HG02943 (cell line): Measurements from ENCODE around the gene CCNI2.

Source experiments
- ATAC-seq: cut with Tn5 transposase; IDR thresholded peaks from one replicate; pipeline ENCODE4 v1.9.1; 2021; ENCODE audit warnings: mild to moderate bottlenecking, low read depth, moderate library complexity; ENCODE audit not compliant: unreplicated experiment

The CCNI2 gene

DNA sequence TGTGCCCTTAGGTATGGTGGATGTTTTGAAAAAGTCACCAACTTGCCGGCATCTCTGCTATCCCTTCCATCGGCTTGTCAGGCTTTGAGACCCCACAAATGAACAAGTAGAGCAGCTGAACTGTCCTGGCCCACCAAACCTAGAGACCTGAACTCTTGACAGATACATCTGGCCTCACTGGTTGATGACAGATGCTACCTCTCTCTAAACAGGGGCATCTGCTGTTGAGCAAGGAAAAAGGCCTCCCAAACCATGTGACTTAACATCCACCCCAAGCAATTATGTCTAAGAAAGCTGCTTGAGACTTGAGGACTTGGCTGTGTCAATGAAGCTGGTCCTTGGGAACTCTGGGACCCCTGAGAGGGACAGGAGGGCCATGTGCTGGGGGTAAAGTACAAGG, 2.3 kb downstream of the CCNI2 start:
- ATAC-seq: no peak

- ATAC-seq: no peak
Observed at GRCh38 chr5:132750471-132751230, 3.4 kb downstream of the CCNI2 start.

GRCh38 chr5:132751444-132751843, 4.2 kb downstream of the CCNI2 start:
- no peak for ATAC-seq

GRCh38 chr5:132751971-132752580, 4.8 kb downstream of the CCNI2 start:
- no peak for ATAC-seq

DNA sequence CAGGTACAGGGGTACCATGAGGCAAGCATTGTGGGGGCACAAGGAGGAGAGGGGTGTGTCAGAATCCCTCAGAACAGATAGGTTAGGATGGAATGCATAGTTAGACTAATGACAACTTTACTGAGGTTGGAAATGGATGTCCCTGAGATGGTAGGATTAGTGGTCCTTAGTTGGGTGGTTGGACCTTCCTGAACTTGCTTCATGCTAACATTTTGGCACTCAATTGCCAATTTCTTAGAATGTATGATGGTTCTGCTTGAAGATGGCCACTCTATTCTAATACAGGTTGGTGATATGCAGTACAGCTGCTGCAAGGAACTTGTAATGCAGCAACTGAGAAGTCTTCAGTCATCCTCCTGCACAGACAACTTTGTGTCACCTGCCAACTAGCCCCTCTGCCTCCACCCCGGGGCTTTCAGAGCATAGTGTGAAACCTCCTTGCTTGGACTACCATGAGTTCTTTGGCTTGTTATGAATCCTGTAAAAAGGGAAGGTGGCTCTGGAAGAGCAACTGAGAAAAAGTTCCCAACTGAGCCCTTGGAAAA, 5.4 kb downstream of the CCNI2 start:
- no peak for ATAC-seq

- ATAC-seq: no peak
Observed at GRCh38 chr5:132753135-132753987, 6.1 kb downstream of the CCNI2 start.

DNA sequence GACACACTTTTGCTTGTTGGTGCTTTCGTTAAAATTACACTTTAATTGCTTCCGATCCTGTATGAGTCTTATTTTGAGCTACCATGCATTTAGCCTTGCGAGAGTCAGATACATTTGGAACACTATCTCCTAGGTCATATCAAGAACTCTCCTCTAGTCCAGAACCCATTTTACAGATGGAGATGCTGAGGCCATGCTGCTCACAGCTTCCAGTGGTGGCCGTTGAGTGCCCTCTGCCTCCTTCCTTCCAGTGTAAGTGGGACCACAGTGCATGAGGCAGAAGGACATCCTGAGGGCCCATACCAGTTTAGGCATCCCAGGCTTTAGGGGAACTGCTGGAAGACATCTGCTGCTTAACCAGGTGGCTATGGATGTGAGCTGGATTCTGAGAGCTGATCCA, 6.9 kb downstream of the CCNI2 start:
- no peak for ATAC-seq

DNA sequence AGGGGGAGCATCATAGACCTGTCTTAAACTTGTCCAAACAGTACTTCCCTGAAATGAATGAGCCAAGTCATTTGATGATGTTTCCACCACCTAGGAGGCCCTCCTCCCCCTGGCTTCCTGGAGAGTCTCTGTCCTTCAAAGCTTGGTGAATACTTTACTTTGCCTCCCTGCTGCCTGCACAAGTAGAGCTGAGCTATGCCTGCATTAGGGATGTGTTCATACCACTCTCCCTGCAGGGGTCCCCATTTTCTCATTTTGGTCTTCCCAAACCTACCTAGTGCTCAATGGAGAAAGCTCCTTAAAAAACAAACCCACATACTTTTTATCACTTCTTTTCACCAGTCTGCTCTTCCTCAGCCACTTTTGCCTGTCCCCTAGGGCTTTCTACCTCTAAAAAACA, 7.7 kb downstream of the CCNI2 start:
- ATAC-seq: no peak

- ATAC-seq: no peak
Observed at GRCh38 chr5:132756542-132756941, 9.3 kb downstream of the CCNI2 start.

DNA sequence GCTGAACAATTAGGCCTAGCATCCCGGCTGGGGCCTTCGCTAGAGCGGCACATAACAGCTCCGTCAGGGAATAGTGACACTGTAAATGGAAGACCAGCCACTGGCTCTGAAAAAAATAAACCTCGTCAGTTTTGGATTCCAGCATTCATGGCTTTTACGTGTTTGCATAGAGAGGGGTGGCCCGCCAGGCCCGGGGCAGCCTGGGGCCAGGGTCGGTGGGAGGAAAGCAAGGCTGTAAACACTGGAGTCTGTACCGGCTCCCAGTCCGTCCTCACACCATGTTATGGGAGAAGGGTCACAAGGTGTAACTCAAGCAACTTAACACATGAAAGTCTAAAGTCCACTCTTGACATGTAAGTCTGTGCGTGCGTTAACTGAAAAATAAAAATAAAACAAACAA, 11.2 kb downstream of the CCNI2 start:
- no peak for ATAC-seq

GRCh38 chr5:132759114-132760048, 12.2 kb downstream of the CCNI2 start:
- ATAC-seq: no peak

DNA sequence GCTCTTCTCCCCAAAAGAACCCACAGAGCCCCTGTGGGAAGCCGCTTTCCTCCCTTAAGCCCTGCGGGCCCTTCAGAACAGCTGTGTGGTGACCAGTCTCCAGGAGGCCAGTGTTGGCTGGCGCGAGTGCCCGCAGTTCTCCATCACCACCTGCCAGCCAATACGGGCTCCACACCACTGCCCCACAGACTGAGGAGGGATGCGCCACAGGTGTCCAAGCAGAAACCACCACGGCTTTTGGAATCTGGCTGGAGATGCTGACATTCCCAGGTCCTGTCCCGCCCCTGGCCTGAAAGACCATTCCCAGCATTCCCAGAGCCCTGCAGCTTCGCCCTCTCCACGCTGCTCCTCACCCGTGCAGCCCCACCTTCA, 12.8 kb downstream of the CCNI2 start:
- ATAC-seq: no peak

- no peak for ATAC-seq
Observed at GRCh38 chr5:132760601-132761317, 13.5 kb downstream of the CCNI2 start.

DNA sequence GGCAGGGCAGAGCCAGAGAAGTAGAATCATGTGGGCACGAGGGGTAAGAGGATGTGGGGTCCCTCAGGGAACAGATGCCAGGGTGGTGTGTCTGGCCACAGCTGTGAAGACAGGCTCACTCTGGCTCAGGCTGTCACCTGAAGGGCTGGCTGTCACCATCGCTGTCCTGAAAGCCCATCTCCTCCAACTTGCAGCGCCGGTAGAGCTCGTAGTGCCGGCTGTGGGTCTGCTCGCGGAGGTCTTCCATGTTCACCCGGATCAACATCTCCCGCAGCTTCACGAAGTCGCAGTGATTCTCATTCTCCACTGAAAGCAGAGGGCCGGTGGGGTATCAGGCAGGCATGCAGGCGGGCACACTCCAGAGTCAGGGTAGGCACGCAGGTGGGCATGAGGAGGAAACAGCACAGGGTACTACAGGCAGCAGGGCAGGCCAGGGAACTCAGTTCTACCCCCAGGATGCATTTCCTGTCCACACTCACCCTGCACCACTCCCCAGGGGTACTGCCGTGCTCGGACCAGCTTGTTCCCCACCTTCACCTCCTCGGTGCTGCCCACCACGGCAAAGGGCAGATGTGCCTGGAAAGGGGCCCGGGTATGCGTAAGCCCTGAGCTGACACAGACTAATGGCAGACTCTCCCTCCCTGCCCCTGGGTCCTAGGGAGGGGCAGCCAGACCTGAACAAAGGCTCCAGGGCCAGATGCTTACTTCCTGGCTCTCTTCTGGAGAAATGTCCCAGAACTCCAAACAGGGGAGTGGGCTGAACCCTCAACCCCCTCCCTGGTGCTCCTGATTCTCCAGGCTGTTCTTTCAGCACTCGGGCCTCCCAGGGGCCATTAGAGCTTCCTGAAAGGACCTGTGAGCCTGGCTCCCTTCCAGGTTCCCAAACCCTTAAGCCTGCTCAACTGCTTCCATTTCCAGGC, 14.4 kb downstream of the CCNI2 start:
- no peak for ATAC-seq

- ATAC-seq: no peak
Observed at GRCh38 chr5:132762246-132763000, 15.2 kb downstream of the CCNI2 start.

DNA sequence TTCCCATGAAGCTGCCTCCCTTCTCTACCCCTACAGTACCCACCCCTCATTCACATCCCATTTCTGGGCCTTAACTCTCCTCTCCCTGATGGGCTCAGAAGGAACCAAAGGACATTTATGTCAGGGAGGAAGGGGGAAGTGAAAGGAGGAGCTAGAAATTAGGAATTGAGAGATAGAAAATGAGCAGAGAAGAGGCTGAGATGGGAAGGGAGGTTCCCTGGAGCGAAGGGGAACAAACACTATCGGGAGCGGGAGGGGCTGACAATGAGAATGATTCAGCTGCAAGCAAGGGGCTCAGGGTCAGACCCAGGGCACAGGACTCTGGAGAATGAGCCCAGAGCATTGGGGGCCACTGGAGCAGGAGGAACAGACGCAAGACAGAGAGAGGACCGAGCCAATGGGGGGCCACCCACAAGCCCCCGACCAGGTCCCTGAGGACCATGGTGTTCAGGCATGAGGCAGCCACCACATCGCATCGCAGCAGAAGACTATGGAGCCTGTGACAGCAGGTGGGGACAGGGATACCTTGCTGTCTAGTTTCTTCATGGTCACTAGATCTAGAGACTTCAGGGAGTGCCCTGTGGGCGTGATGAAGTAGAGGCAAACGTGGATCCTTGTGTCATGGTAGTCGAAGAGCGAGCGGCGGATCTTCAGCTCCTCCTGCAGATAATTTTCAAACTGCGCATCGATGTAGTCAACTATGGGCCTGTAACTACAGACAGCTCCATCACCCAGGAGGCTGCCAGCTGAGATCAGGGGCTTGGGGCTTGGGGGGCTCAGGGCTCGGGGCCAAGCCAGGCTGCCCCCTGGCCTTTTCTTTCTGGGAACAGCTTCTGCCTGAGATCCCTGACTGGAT, 16.2 kb downstream of the CCNI2 start:
- ATAC-seq: no peak

DNA sequence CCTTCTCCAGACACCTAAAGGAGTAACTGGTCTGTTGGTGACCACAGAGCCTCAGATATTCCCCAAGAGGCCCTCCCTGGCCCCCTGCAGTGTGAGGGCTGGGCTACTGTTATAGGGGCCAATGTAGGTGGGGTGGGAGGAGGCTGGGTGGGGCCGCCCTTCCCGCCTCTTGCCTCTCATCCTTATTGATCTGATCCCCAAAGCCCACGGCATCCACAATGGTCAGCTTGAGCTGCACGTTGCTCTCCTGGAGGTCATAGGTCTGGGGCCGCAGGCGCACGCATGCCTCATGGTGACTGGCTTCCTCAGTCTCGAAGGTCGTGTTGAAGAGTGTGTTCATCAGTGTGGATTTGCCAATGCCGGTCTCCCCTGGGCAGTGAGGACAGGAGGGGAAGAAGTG, 16.8 kb downstream of the CCNI2 start:
- ATAC-seq: no peak
